ENCODE measurements around the gene KDM4B. TPM values are rescaled to one million over a fixed set of nuclear protein-coding genes. Genes with fewer than 3 reads are reported as not detected.

Gene KDM4B
- total RNA-seq, 2 donors from 2014 or later, result 49.1 to 54.0 TPM

DNA sequence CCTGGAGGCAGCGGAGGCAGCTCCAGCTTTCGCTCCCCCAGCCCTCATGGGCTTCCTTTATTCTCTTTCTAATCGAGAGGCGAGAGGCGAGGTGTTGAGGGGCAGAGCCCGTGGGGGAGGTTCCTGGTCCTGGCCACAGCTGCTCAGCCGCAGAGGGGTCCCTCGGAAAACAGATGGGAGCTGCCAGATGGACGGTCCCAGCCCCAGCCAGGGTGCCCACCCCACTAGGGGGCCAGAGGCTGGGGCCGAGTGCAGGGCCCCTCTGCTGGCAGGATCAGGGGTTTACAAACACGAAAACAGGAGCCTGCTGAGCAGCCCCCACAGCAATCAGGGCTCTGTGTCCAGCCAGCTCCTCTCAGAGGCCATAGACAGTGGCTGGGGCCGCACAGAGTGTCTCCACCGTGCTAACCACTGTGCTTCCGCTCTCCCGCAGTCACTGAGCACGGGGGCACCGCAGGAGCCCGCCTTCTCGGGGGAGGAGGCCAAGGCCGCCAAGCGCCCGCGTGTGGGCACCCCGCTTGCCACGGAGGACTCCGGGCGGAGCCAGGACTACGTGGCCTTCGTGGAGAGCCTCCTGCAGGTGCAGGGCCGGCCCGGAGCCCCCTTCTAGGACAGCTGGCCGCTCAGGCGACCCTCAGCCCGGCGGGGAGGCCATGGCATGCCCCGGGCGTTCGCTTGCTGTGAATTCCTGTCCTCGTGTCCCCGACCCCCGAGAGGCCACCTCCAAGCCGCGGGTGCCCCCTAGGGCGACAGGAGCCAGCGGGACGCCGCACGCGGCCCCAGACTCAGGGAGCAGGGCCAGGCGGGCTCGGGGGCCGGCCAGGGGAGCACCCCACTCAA lies 182.2 kb downstream of the KDM4B start:
- H3K27me3 ChIP-seq (replicated peaks; ENCODE audit: insufficient read depth), result no peaks in the 10 kb centered on the region
- H3K36me3 ChIP-seq, result peaks cover 7% of the 10 kb centered on the region
- no peaks in the 10 kb centered on the region for H3K4me1 ChIP-seq (ENCODE audit: control insufficient read depth in 1 of 2, low read depth in 2 of 2)
- TF ChIP-seq, protein P1, sequence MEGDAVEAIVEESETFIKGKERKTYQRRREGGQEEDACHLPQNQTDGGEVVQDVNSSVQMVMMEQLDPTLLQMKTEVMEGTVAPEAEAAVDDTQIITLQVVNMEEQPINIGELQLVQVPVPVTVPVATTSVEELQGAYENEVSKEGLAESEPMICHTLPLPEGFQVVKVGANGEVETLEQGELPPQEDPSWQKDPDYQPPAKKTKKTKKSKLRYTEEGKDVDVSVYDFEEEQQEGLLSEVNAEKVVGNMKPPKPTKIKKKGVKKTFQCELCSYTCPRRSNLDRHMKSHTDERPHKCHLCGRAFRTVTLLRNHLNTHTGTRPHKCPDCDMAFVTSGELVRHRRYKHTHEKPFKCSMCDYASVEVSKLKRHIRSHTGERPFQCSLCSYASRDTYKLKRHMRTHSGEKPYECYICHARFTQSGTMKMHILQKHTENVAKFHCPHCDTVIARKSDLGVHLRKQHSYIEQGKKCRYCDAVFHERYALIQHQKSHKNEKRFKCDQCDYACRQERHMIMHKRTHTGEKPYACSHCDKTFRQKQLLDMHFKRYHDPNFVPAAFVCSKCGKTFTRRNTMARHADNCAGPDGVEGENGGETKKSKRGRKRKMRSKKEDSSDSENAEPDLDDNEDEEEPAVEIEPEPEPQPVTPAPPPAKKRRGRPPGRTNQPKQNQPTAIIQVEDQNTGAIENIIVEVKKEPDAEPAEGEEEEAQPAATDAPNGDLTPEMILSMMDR (IDR thresholded peaks at IDR 0.05), result no peak
- no peak overlapping the region for H3K4me3 ChIP-seq
- no peaks in the 10 kb centered on the region for H3K9me3 ChIP-seq
- DNase-seq (ENCODE audit: low spot score), result peak; percentile 0
- no peak for ATAC-seq (ENCODE audit: insufficient number of reproducible peaks, low FRiP score, low read depth)
- no peak overlapping the region for H3K27ac ChIP-seq

DNA sequence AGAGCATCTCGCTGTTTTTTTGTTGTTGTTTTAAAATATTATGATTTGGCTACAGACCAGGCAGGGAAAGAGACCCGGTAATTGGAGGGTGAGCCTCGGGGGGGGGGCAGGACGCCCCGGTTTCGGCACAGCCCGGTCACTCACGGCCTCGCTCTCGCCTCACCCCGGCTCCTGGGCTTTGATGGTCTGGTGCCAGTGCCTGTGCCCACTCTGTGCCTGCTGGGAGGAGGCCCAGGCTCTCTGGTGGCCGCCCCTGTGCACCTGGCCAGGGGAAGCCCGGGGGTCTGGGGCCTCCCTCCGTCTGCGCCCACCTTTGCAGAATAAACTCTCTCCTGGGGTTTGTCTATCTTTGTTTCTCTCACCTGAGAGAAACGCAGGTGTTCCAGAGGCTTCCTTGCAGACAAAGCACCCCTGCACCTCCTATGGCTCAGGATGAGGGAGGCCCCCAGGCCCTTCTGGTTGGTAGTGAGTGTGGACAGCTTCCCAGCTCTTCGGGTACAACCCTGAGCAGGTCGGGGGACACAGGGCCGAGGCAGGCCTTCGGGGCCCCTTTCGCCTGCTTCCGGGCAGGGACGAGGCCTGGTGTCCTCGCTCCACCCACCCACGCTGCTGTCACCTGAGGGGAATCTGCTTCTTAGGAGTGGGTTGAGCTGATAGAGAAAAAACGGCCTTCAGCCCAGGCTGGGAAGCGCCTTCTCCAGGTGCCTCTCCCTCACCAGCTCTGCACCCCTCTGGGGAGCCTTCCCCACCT lies 183.3 kb downstream of the KDM4B start:
- H3K9me3 ChIP-seq, result no peaks in the 10 kb centered on the region
- no peak for DNase-seq (ENCODE audit: low spot score)
- H3K27ac ChIP-seq, result no peak overlapping the region
- H3K27me3 ChIP-seq (replicated peaks; ENCODE audit: insufficient read depth), result no peaks in the 10 kb centered on the region
- no peaks in the 10 kb centered on the region for H3K4me1 ChIP-seq (ENCODE audit: control insufficient read depth in 1 of 2, low read depth in 2 of 2)
- H3K36me3 ChIP-seq, result peaks cover 6% of the 10 kb centered on the region
- ATAC-seq (ENCODE audit: insufficient number of reproducible peaks, low FRiP score, low read depth), result no peak
- H3K4me3 ChIP-seq, result no peak overlapping the region
- TF ChIP-seq, protein P1 (IDR thresholded peaks at IDR 0.05), result no peak

DNA sequence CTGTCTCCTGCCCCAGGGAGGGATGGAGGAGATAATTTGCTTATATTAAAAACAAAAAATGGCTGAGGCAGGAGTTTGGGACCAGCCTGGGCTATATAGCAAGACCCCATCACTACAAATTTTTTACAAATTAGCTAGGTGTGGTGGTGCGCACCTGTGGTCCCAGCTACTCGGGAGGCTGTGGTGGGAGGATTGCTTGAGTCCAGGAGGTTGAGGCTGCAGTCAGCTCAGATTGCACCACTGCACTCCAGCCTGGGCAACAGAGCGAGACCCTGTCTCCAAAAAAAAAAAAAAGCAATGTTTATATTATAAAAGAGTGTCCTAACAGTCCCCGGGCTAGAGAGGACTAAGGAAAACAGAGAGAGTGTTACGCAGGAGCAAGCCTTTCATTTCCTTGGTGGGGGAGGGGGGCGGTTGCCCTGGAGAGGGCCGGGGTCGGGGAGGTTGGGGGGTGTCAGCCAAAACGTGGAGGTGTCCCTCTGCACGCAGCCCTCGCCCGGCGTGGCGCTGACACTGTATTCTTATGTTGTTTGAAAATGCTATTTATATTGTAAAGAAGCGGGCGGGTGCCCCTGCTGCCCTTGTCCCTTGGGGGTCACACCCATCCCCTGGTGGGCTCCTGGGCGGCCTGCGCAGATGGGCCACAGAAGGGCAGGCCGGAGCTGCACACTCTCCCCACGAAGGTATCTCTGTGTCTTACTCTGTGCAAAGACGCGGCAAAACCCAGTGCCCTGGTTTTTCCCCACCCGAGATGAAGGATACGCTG lies 184.0 kb downstream of the KDM4B start:
- H3K4me3 ChIP-seq, result no peak overlapping the region
- H3K27ac ChIP-seq, result no peak overlapping the region
- H3K4me1 ChIP-seq (ENCODE audit: control insufficient read depth in 1 of 2, low read depth in 2 of 2), result no peaks in the 10 kb centered on the region
- H3K36me3 ChIP-seq, result peaks cover 5% of the 10 kb centered on the region
- DNase-seq (ENCODE audit: low spot score) (no peak), ATAC-seq (ENCODE audit: insufficient number of reproducible peaks, low FRiP score, low read depth) (no peak)
- no peaks in the 10 kb centered on the region for H3K27me3 ChIP-seq (replicated peaks; ENCODE audit: insufficient read depth)
- TF ChIP-seq, protein P1 (IDR thresholded peaks at IDR 0.05), result no peak
- H3K9me3 ChIP-seq, result no peaks in the 10 kb centered on the region

DNA sequence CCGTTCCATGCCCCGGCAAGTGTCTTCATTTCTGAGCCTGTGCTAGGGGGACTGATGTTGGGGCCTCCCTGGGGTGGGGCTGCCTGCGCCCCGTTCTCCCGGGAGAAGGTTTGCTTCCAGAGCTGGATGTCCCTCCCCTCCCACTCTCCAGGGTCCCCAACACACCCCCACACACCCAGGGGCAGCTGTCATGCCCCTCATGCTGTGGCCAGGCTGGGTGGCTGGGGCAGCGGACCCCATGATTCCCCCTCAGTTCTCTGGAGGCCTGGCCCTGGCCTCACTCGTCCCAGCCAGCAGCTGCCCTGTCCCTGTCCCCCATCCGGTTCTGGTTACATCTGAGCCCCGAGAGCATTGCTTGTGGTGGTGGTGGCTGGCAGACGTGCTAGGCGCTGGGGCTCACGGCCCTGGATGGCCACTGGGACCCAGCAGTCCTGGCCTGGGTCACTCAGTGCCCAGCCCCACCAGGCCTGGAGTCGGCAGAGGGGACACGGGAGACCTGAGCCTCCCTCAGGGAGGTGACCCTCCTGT lies 184.8 kb downstream of the KDM4B start:
- TF ChIP-seq, protein P1 (IDR thresholded peaks at IDR 0.05), result no peak
- DNase-seq (ENCODE audit: low spot score) (no peak), ATAC-seq (ENCODE audit: insufficient number of reproducible peaks, low FRiP score, low read depth) (no peak)
- Histone ChIP-seq H3K27ac (no peak overlapping the region), H3K9me3 (peaks cover 5% of the 10 kb centered on the region), H3K4me3 (no peak overlapping the region), H3K36me3 (no peaks in the 10 kb centered on the region), H3K27me3 (replicated peaks; ENCODE audit: insufficient read depth) (no peaks in the 10 kb centered on the region), H3K4me1 (ENCODE audit: control insufficient read depth in 1 of 2, low read depth in 2 of 2) (no peaks in the 10 kb centered on the region)

Measured in thoracic aorta (tissue), 2 donors.